H1 (cell line): ENCODE data around the gene XAB2.

Experiments
- EP300 ChIP-seq, 2 experiments: IDR thresholded peaks; 1 replicate in 1 of 2; 2 replicates in 1 of 2; pipeline ENCODE4 v1.6.1; 2011 to 2012; ENCODE audit warnings: low read depth in 2 of 2, low read length in 2 of 2, mild to moderate bottlenecking in 2 of 2, borderline replicate concordance in 1 of 2, inconsistent platforms in 1 of 2, moderate library complexity in 1 of 2
- GABPA ChIP-seq: IDR thresholded peaks from 2 replicates; pipeline ENCODE4 v1.6.1; 2011; ENCODE audit warnings: mild to moderate bottlenecking, low read length, moderate library complexity, borderline replicate concordance; ENCODE audit not compliant: insufficient read depth
- TBP ChIP-seq: IDR thresholded peaks from 2 replicates; pipeline ENCODE4 v1.6.1; 2011; ENCODE audit warnings: low read depth, low read length, improper control_type of control experiment

DNA sequence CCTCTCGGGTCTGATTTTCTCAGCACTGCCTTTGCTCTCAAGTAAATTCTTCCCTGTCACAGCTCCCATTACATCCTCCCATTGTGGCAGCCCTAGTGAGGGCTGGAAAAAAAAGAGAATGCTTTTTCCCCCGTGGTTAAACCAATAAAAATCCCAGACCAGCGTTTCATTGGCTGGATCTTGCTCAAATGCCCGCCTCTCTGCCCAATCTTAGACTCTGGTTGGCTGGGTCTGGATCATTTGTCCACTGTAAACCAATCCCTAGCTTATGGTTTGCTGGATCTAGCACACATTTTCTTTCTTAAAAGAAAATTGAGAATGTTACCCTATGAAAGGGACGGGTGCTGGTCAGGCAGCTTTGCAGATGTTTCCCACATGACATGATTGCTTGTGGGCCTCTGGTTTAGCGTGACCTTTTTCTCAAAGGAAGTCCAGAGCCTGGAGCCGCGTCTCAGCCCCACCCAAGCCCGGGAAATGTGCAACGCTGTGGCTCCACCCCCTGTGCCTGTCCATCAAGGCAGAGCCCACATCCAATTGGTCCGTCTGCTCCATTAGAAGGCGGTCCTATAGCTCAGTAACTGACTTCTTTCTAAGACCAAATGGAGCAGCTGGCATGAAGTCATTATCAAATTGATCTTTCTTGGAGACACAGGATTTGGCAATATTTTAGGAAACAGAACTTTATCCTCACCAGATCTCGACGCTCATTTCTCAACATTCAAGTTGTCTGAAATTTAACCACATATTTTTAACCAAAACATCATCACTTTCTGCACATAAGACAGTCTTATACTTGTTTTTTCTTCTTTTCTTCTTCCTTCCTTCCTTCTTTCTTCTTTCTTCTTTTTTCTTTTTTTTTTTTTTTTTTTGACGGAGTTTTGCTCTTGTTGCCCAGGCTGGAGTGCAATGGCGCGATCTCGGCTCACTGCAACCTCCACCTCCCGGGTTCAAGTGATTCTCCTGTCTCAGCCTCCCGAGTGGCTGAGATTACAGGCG is 45.0 kb upstream of the XAB2 start:
- TF ChIP-seq TBP (no peak), EP300 (IDR thresholded peaks at IDR 0.05; ENCODE audit: borderline replicate concordance in 1 of 2, low read depth in 2 of 2, low read length in 2 of 2) (no peak), GABPA (no peak)
